SK-N-MC (cell line): ENCODE measurements around the gene ZC3H14.

Source experiments
- EZH2 ChIP-seq: fragments of 200-600 bp; sonication (generic); IDR thresholded peaks from one replicate; pipeline ENCODE4 v1.6.1; 2017; ENCODE audit warnings: antibody characterized with exemption
- FOXP2 ChIP-seq: optimal IDR thresholded peaks from 2 replicates; pipeline ENCODE3; 2011; ENCODE audit warnings: mild to moderate bottlenecking, moderate library complexity; ENCODE audit not compliant: insufficient read depth; ENCODE audit errors: extremely low read length, control extremely low read depth
- POLR2AphosphoS5 ChIP-seq: IDR thresholded peaks from 2 replicates; pipeline ENCODE4 v1.6.1; 2012; ENCODE audit warnings: mild to moderate bottlenecking, low read depth, low read length, borderline replicate concordance

GRCh38 chr14:88547386-88547780 lies 15.5 kb upstream of the ZC3H14 start:
- no peak for TF ChIP-seq EZH2
- TF ChIP-seq POLR2AphosphoS5 = no peak
- no peak for TF ChIP-seq FOXP2
